ENCODE results near the gene MRPL50. TPM values are rescaled to one million over a fixed set of nuclear protein-coding genes. Genes with fewer than 3 reads are reported as not detected.

MRPL50 gene
- total RNA-seq, 2 donors from 2014 or later = 15.5 to 17.4 TPM

- H3K9me3 ChIP-seq (ENCODE audit: control insufficient read depth, low read length) = no peaks in the 10 kb centered on the region
- Mint-ChIP-seq H3K4me1 (no peaks in the 10 kb centered on the region), H3K36me3 (ENCODE audit: low read depth) (no peaks in the 10 kb centered on the region), H3K9me3 (peaks cover 1% of the 10 kb centered on the region), H3K4me3 (no peak overlapping the region), H3K27me3 (ENCODE audit: insufficient read depth) (no peaks in the 10 kb centered on the region), H3K27ac (no peak overlapping the region)
- no peaks in the 10 kb centered on the region for H3K36me3 ChIP-seq (ENCODE audit: control insufficient read depth, insufficient read depth, low read length)
- H3K9ac ChIP-seq (ENCODE audit: extremely low read depth, low read length, poor library complexity, severe bottlenecking) = no peak overlapping the region
- H3K27me3 ChIP-seq (ENCODE audit: control insufficient read depth, insufficient read depth, low read length, poor library complexity, severe bottlenecking) = no peaks in the 10 kb centered on the region
- no peak for TF ChIP-seq CTCF (conservative IDR thresholded peaks at IDR 0.05)
- WGBS, 2 experiments (ENCODE audit: insufficient coverage in 1 of 2, insufficient read length in 1 of 2) = 89% methylated on average over 2 of the region's 2 CpGs; no CpG with 5 or more reads in 1 of the 2 experiments
- no peak overlapping the region for H3K27ac ChIP-seq (ENCODE audit: low read depth, low read length)
- no peak overlapping the region for H3K4me3 ChIP-seq (ENCODE audit: low read length)
- H3K4me1 ChIP-seq (ENCODE audit: control insufficient read depth, insufficient read depth, low read length) = no peaks in the 10 kb centered on the region
- no peak for DNase-seq
These were observed 25.9 kb downstream of the MRPL50 start for GRCh38 chr9:101372327-101373118.

- H3K4me3 ChIP-seq (ENCODE audit: low read length) = no peak overlapping the region
- H3K9me3 ChIP-seq (ENCODE audit: control insufficient read depth, low read length) = no peaks in the 10 kb centered on the region
- H3K27ac Mint-ChIP-seq = no peak overlapping the region
- H3K27me3 Mint-ChIP-seq (ENCODE audit: insufficient read depth) = no peaks in the 10 kb centered on the region
- H3K4me1 Mint-ChIP-seq = no peaks in the 10 kb centered on the region
- no peak overlapping the region for H3K27ac ChIP-seq (ENCODE audit: low read depth, low read length)
- no peaks in the 10 kb centered on the region for H3K36me3 ChIP-seq (ENCODE audit: control insufficient read depth, insufficient read depth, low read length)
- WGBS, 2 experiments (ENCODE audit: insufficient coverage in 1 of 2, insufficient read length in 1 of 2) = 88% methylated on average over 3 of the region's 3 CpGs; no CpG with 5 or more reads in 1 of the 2 experiments
- no peak for DNase-seq
- no peaks in the 10 kb centered on the region for H3K4me1 ChIP-seq (ENCODE audit: control insufficient read depth, insufficient read depth, low read length)
- H3K4me3 Mint-ChIP-seq = no peak overlapping the region
- H3K9ac ChIP-seq (ENCODE audit: extremely low read depth, low read length, poor library complexity, severe bottlenecking) = no peak overlapping the region
- no peaks in the 10 kb centered on the region for H3K9me3 Mint-ChIP-seq
- no peak for TF ChIP-seq CTCF (conservative IDR thresholded peaks at IDR 0.05)
- H3K36me3 Mint-ChIP-seq (ENCODE audit: low read depth) = no peaks in the 10 kb centered on the region
- no peaks in the 10 kb centered on the region for H3K27me3 ChIP-seq (ENCODE audit: control insufficient read depth, insufficient read depth, low read length, poor library complexity, severe bottlenecking)
These were observed 26.6 kb downstream of the MRPL50 start for GRCh38 chr9:101371813-101372212.

- Mint-ChIP-seq H3K27ac (no peak overlapping the region), H3K36me3 (ENCODE audit: low read depth) (no peaks in the 10 kb centered on the region), H3K9me3 (no peaks in the 10 kb centered on the region), H3K27me3 (ENCODE audit: insufficient read depth) (no peaks in the 10 kb centered on the region), H3K4me1 (no peaks in the 10 kb centered on the region), H3K4me3 (no peak overlapping the region)
- H3K27ac ChIP-seq (ENCODE audit: low read depth, low read length) = no peak overlapping the region
- no peaks in the 10 kb centered on the region for H3K4me1 ChIP-seq (ENCODE audit: control insufficient read depth, insufficient read depth, low read length)
- no peaks in the 10 kb centered on the region for H3K9me3 ChIP-seq (ENCODE audit: control insufficient read depth, low read length)
- no peak for TF ChIP-seq CTCF (conservative IDR thresholded peaks at IDR 0.05)
- H3K27me3 ChIP-seq (ENCODE audit: control insufficient read depth, insufficient read depth, low read length, poor library complexity, severe bottlenecking) = no peaks in the 10 kb centered on the region
- 96% methylated on average over 2 of the region's 2 CpGs; no CpG with 5 or more reads in 1 of the 2 experiments for WGBS, 2 experiments (ENCODE audit: insufficient coverage in 1 of 2, insufficient read length in 1 of 2)
- H3K36me3 ChIP-seq (ENCODE audit: control insufficient read depth, insufficient read depth, low read length) = no peaks in the 10 kb centered on the region
- DNase-seq = no peak
- no peak overlapping the region for H3K4me3 ChIP-seq (ENCODE audit: low read length)
- no peak overlapping the region for H3K9ac ChIP-seq (ENCODE audit: extremely low read depth, low read length, poor library complexity, severe bottlenecking)
These were observed 28.4 kb downstream of the MRPL50 start for GRCh38 chr9:101369884-101370531.
